Activated effector memory CD4-positive, alpha-beta T cell treated with anti-CD3 and anti-CD28 coated beads, Interleukin-2, amount 50 U/mL, for 16 hours (primary cell): ENCODE results near the gene RUNX3.
"Not testable (repeated sequence)": the region's sequence is repeated elsewhere in the genome, so short reads cannot be mapped to it uniquely, and the experiment has no call there.

Experiments
- DNase-seq: peaks from one replicate; pipeline ENCODE4 v3.0.0-alpha.2; 2020

The RUNX3 gene

DNA sequence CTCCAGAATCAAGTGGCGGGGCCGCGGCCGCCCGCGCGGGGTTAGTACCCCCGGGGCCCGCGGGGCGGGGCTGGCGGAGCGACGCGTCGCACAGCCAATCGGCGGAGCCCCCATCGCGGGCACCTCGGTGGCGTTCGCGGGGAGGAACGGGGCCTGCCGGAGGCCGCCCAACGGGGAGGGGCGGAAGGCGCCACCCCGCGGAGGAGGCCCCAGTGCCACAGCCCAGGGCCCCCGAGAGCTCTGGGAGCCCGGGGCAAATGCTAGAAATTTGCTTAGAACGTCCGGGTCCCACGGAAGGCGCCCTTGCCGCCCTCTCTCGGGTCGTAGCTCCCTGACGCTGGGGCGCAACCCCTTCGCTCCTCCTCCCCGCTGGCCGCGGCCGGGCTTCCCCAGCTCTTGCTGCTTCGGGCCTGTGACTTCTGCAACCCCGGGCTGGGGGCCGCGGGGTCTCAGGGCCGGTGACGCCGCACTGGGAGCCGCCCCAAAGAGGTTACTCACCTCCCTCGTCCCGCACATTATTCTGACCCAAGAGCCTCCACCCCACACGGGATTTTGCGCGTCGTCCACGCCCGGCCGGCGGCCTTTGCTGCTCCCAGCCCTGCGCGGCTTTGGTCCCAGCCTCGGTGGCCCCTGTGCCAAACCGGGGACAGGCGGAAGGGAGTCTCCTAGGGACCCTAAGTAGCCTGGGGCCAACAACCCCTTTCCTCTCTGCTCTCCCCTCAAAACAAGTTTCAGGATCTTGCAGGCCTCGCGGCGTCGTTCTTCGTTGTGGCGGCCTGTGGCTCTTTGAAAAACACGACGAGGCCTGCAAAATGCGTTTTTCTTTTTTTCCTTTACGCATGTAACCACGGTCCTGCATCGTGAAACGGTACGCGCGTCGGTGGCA lies at the start of gene RUNX3:
RUNX3 (minus strand) TSS at position 17 of the 886 bp plus-strand sequence. CDS start 408 bp downstream, outside the sequence.
- DNase-seq: peak; percentile 98

DNA sequence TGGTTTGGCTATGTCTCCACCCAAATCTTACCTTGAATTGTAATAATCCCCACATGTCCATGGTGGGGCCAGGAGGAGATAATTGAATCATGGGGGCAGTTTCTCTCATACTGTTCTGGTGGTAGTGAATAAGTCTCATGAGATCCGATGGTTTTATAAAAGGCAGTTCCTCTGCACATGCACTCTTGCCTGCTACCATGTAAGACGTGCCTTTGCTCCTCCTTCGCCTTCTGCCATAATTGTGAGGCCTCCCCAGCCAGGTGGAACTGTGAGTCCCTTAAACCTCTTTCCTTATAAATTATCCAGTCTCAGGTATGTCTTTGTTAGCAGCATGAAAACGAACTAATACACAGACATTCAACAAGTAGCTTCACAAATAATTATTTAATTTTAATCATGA lies 49.2 kb upstream of the RUNX3 start:
- not testable (repeated sequence) for DNase-seq

DNA sequence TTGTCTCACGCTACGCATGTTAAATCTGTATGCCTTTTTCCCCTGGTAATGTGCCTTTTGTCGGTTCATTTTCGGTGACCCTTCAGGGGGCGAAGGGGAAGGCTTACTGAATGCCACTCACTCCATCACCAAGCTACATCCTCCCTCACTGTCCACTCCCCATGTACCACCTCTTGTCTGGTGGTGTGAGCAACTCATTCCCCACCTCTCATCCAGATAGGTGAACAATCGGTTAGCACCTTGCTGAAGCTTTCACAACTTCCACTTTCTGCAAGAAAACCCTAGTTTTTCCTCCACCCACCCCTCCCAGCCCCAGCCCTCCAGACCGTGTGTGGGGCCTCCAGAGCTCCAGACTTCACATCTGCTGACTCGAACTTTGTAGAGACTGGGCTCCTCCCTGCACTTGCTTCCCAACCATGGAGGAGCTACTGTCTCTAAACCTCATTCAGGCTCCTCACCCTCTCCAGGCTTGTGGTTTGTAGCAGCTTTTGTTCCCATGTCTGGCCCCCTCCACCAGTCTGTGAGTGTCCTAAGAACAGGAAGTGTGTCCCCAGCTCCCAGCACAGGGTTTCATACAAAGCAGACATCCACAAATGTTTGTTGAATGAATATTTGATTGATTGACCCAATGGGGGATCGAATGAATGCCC lies 48.4 kb upstream of the RUNX3 start:
- no peak for DNase-seq

DNA sequence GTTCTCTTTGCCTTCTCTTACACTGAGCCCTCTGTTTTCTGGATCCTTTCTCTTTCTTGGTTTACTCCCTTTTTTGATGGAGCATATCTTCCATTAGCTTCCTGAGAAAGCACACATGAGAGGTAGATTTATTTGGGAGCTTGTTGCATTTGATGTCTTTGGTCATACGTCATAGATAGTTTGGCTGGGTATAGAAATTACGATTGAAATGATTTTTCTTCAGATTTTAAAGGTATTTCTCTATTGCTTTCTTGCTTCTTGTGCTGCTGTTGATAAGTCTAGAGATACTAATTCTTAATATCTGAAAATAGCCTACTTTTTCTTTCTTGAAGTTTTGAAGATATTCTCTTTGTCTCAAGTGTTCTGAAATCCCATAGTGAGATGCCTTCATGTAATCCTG lies 45.3 kb upstream of the RUNX3 start:
- DNase-seq: no peak

DNA sequence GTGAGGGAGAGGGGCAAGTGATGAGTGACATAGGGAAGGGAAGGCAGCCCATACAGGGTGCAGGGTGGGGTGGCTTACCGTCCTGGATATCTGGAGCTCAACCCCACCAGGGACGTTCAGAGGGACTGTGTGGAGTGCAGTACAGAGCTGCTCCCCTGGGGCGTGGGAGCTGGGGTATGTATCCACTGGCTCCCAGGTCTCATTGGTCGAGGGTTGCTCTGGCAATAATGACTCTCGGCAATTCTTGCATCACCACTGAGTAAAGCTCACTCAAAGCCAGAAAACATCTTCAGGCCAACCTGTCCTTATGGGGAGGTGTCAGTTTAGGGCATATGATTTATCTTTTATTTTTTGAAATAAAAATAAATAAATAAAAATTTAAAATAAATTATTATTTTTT lies 43.2 kb upstream of the RUNX3 start:
- no peak for DNase-seq

DNA sequence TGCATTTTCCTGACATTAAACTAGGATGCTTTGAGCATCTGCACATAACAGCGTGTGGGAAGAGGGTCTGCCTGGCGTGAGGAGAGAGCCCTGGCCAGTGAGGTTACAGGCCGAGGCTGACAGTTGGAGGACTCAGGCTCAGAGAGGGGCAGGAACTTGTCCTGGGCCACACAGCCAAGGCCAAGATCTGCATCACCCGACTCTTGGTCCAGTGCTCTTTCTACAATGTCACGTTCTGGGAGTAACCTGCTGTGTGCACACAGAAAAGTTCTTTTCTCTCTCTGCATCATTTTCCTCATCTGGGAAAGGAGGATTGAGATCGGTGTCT lies 42.8 kb upstream of the RUNX3 start:
- no peak for DNase-seq

DNA sequence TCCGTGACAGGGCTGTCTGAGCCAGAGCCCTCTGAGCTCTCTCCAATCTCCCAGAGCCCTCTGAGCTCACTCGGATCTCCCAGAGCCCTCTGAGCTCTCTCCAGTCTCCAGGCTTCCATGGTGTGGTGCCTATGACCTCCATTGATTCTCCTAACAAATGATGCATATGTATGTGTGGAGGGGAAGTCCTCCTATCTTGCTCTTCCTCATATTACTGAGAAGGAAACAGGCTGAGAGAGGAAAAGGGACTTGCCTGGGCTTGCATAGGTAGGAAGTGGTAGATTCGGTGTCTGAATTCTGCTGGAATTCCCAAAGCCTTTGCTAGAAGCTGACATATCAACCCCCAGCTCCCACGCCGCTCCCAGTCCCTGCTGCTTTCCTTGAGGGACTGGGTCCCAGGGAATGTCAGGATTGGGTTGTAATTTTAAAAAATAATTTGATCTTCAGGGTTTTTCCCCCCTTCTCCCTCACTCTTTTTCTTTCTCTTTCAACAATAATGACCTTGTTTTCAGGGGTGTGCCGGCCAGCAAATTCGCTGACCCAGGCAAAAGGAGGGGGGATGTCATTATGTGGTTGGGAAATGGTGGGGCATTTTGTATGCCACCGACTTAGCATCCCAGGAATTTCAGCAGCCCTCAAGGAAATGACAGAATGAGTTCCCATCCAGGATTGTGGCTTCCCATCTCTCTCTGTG lies 42.3 kb upstream of the RUNX3 start:
- no peak for DNase-seq

DNA sequence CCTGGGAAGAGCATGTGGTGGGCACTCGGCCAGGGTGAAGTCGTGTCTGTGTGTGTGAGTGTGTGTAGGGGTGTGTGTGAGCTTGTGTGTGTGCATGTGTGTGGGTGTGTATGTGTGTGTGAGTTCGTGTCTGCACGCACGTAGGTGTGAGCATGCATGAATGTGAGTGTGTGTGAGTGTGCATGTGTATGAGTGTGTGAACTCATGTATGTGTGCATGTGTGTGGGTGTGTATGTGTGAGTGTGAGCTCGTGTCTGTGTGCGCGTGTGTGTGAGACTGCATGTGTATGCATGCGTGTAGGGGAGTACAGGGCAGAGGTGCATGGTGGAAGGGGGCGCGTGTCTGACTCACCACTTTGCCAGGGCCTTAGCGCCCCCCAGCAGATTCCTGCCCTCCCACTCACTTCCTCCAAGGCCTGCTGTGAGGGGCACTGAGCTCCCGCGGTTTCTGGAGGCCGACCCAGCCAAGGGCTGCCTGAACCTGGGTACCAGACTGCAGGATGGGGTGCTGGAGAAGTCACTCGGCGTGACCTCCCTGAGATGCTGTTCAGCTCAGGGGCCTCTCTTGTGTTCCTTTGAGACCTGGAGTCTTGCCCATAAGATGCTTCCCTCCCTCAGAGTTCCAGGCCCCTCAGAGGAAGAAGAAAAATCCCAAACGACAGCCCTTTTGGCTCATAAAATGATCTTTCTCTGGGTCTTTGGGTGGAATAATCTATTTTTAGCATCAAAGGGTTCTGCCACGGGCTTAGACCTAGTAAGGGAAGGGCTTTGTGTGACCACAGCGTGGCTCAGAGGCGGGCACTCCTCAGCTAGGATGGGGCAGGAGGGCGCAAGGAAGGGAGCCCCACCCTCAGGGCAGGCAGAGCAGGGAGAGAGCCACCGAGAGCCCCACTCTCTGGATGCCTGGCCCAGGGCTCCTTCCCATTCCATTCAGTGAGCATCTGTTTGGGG lies 41.1 kb upstream of the RUNX3 start:
- DNase-seq: no peak

DNA sequence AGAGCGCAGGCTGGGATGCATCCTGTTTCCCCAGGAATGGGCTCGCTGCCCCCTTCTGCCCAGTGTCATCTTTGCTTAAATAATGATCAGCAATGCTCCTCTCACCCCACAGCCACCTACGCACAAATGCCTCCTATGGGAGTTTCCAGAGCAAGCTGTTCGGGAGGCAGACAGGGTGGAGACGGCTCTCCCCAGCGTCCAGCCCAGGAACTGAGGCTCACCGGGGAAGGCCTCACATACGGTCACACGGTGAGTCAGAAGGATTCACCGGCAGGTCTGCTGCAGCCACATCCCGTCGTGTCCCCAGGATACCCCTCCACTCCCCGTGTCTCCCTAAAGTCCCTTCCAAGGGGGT lies 40.3 kb upstream of the RUNX3 start:
- DNase-seq: no peak

DNA sequence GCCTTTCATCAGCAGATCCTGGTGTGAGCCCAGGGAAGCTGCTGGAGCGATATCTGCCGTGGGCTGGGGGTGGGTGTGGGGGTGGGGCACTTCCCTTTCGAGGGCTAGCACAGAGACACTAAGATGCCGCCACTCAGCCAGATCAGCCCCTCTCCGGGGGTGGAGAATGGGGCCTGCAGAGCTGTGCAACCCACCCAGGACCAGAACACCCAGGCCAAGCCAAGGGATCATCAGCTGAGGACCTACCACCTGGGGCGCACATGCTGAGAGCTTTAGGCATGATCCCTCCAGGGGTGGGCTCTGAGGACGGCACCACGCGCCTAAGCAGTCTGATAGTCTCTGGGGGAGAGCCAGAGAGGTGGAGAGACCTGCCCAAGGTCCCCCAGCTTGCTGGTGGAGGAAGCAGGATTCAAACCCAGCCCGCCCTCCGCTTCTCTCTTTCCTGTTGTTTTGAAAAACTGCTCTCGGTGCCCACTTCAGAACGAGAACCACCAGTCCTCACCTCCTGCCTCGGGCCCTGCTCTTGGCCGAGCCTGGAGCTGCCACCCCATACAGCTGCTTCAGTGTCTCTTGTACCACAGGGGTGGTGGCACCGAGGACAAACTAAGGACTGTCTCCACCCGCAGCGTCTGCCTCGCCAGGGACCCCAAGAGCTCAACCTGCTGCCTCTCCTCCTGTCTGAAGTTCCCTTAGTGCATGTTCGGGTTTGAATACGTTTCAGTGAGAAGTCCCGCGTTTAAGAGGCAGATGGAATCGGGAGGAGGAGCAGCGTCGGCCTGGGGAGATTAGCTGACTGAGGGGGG lies 39.7 kb upstream of the RUNX3 start:
- no peak for DNase-seq

DNA sequence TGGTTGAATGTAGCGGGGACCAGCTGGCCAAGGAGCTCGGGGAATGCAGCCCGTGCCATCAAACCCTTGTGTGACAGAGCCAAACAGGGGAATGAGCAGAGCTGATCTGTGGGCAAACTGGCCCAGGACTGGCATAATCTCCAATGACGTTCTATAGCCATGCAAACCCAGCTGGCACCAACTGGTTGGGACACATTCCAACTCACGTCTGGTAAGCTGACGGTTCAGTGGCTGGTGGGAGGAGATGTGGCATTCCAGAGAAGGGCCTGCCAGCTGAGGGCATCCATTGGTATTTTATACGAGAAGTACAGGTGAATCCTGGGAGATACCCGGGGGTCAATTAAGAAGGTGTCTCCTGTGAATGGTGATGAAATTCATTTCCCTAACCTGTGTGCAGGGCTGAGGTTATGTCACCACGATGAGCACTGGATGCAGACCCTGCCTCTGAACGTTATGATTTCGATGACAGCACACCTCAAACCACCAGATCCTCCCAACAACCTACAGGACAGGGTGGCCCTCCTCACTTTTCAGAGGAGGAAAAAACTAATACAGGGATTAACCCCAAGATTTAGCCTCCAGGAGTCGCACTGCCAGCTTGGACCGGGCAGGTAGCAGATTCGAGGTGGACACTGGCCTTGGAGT lies 39.0 kb upstream of the RUNX3 start:
- no peak for DNase-seq

DNA sequence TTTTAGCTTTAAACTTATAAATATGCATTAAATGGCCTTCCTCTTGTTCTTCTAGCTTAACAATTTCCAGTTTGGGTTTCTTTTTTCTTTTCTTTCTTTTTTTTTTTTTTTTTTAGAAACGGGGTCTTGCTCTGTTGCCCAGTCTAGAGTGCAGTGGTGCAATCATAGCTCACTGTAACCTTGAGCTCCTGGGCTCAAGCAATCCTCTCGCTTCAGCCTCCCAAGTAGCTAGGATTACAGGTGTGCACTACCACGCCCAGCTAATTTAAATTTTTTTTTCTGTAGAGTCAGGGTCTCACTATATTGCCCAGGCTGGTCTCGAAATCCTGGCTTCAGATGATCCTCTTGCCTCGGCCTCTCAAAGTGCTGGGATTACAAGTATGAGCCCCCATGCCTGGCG lies 37.9 kb upstream of the RUNX3 start:
- no peak for DNase-seq

DNA sequence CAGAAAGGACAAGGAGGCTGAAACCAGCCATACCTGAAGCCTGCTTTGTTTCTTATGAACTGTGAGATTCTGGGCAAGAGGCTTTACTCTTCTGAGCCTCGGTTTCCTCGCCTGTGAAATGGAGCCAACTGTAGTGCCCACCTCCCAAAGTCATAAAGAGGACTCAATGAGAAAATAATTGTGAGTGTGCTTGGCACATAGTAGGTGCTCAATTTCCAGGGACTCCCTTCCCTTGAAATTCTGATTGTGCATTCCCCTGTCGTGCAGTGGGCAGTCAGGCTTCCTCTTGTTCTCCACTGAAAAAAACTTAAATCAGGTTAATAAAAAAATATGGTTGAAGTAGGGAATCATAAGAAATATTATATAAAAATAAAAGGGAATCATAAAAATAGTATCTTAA lies 37.5 kb upstream of the RUNX3 start:
- DNase-seq: no peak

DNA sequence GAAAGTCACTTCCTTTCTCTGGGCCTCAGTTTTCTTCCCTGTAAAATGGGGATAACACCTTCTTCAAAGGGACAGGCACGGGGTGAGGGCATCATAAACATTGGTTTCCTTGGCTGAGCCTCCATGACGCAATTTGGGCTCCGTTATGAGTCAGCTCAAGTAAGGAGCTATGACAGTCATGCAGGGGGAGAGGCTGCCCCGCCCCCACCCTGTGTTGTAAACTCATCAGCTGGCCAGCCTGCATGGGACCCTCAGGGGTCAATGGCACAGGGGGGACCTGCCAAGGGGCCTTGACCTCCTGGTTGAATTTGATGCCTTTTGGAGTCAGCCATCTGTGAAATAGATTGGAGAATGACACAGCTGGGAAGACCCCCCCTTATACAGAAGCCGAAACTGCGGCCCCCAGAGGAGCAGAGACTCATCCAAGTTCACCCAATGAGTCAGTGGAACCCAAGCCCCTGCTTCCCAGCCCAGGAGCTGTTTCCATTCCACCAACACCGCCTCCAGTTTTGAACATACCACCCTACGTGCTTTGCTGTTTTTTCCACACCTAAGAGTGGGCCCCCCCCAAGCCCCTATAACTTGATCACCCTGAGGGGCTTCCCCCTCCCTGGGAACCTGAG lies 36.8 kb upstream of the RUNX3 start:
- peak; percentile 89 for DNase-seq

DNA sequence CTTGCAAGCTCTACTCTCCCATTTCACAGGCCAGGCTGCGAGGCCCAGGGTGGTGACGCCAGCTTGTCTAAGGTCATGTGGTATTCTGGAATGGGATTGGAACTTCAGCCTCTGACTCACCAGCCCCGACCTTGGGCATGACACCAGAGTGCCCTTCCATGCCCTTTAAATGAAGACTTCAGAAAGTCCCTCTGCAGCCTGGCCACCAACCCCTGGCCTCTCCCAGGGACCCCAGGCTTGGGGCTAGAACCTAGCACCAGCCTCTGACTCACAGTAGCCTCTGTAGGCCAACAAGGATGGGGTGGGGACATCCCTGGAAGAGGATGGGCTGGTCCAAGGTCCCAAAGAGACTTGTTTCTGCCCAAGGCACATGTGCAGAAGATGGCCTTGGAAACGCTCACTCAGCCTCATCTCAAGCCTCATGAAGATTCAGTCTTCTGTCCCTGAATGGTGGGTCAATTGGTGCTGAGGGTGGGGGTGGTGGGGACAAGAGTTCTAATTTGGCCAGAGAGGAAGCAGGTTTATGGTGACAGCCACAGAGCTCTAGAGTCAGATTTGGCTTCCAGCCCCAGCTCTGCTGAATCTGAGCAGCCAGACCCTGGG lies 36.1 kb upstream of the RUNX3 start:
- DNase-seq: peak; percentile 65

DNA sequence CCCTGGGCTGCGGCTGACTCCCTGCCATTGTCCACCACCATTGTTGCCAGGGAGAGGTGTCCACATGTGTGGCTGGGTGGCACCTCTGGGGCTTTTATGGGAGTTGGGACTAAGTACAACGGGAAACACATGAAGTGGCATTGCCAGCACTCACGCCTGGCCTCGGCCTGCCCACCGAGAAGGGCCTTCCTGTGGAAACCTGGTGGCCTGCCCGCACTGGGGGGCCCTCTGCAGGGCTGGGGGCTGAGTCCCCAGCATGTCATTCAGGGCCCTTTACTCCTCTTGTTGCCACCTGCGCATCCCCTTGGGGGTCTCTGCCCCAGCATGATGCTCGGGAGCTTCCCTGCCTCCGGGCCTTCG lies 35.5 kb upstream of the RUNX3 start:
- DNase-seq: no peak

DNA sequence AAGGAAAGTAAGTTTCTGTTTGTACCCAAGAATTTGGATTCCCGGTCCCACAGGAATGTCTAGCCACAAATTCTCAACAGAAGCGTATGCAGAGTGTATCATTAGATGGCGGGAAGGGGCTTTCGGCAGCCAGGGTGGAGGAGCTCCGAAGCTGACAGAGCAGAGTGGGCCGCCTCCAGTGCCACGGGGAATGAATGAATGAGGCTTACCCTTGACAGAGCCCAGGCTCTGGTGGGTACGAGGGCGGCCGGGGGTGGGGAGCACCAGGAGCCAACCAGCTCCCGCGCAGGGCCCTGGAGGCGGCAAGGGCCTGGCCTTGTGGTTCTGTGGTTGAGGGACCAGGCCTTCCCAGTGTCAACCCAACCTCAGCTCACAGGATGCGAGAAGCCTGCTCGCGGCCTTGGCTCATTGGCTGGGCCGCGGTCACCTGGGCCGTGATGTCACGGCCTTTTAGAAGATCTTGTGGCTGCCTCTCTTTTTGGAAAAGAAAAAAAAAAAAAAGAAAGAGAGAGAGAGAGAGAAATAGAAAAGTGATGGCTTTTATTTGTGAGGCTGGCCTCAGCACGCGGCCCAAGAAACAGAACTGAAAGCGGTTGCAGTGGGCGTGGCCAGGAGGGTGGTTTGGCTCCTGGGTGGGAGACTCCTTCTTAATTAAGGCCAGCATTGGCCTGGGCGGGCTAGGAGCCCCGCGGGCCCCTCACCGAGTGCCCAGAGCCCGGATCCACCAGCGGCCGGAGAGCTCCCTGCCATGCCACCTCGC lies 34.9 kb upstream of the RUNX3 start:
- peak; percentile 93 for DNase-seq

DNA sequence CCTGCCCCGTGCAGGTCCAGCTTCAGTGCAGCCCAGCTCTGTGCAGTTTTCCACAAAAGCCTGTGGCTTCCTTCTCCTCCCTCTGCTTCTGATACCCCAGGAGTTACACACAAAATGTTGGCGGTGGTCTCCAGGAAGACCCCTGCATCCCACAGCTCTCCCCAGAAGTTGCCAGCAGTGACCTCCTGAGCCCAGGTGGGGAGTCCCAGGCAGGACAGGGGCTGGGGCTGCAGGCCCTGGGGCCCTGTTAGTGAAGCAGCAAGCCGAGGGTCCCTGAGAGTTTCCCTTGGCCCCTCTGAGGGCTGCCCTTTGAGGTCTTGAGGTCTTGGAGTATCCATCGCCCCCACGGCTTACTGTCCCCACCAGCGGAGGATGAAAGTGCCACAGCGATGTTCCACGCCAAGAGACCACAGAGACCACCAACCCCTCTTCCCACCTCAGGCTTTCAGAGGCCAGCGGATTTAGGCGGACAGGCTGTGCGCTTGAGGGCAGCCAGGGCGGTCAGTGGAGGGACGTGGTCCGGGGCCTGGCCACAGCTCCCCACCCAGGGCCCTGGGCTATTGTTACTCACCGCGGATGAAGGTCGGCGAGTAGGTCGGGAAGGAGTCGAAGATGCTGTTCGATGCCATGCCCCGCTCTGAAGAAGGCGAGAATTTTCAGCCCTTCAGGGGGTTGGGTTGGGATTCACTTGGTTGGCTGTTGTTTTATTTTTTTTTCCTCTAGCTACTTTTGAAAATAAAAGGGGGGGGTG lies 34.0 kb upstream of the RUNX3 start:
- DNase-seq: peak; percentile 62
